Fibroblast of mammary gland (primary cell): ENCODE measurements around the gene POLR2L.

Source experiments
- DNase-seq: peaks from one replicate; pipeline ENCODE4 v3.0.0-alpha.2; 2010; ENCODE audit warnings: low read depth
- H3K4me3 ChIP-seq: 2 replicates; pipeline ENCODE4 v1.5.1; 2011; ENCODE audit warnings: low read depth, mild to moderate bottlenecking, low read length, moderate library complexity; ENCODE audit not compliant: control insufficient read depth
- CTCF ChIP-seq: conservative IDR thresholded peaks from 2 replicates; pipeline ENCODE4 v1.5.1; 2011; ENCODE audit warnings: low read depth, low read length, inconsistent platforms; ENCODE audit not compliant: control insufficient read depth, insufficient read depth

The POLR2L gene

GRCh38 chr11:842370-843002 is at the start of gene POLR2L, which contains the start of gene TSPAN4:
Gene POLR2L, minus strand, starts transcription at chr11:842529. Its CDS starts 21 bp downstream, at chr11:842508.
Gene TSPAN4, plus strand, starts transcription at chr11:842852. Its CDS starts 7,453 bp downstream, at chr11:850305.
- no peak for TF ChIP-seq CTCF
- peak within 1 kb of the TSS; percentile 94 for H3K4me3 ChIP-seq
- peak; percentile 83 for DNase-seq

GRCh38 chr11:890794-891540 is 48.6 kb upstream of the POLR2L start:
- TF ChIP-seq CTCF: no peak
- no peak overlapping the region for H3K4me3 ChIP-seq
- DNase-seq: no peak

- no peak for TF ChIP-seq CTCF
- H3K4me3 ChIP-seq: no peak overlapping the region
- no peak for DNase-seq
Measured at GRCh38 chr11:889687-890475, 47.6 kb upstream of the POLR2L start.

- no peak for TF ChIP-seq CTCF
- no peak overlapping the region for H3K4me3 ChIP-seq
- DNase-seq: no peak
Measured at GRCh38 chr11:889257-889656, 46.9 kb upstream of the POLR2L start.

GRCh38 chr11:888310-889212 is 46.2 kb upstream of the POLR2L start:
- H3K4me3 ChIP-seq: no peak overlapping the region
- no peak for DNase-seq
- no peak for TF ChIP-seq CTCF

GRCh38 chr11:887589-887988 is 45.3 kb upstream of the POLR2L start:
- no peak for TF ChIP-seq CTCF
- no peak overlapping the region for H3K4me3 ChIP-seq
- no peak for DNase-seq
